Amniotic epithelial cell (primary cell): ENCODE measurements around the gene NPR3.
"Not testable (repeated sequence)": the region's sequence is repeated elsewhere in the genome, so short reads cannot be mapped to it uniquely, and the experiment has no call there.

Source experiments
- DNase-seq: peaks from one replicate; pipeline ENCODE4 v3.0.0-alpha.2; 2010; ENCODE audit warnings: low read depth

NPR3 gene

DNA sequence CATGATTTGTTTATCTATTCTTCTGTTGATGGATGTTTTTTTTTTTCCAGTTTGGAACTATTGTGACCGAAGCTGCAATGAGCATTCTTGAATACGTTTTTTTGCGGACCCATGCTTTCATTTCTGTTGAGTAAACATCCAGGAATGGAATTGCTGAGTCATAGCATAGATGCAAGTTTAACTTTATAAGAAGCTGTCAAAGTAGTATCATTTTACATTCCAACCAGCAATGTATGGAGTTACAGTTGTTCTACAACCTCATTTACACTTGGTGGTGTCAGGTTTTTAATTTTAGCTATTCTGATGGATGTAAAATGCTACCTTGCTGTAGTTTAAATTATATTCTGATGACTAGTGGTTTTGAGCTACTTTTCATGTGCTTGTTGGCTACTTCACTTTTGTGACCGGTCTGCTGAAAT lies 49.0 kb downstream of the NPR3 start:
- DNase-seq: peak; percentile 88

DNA sequence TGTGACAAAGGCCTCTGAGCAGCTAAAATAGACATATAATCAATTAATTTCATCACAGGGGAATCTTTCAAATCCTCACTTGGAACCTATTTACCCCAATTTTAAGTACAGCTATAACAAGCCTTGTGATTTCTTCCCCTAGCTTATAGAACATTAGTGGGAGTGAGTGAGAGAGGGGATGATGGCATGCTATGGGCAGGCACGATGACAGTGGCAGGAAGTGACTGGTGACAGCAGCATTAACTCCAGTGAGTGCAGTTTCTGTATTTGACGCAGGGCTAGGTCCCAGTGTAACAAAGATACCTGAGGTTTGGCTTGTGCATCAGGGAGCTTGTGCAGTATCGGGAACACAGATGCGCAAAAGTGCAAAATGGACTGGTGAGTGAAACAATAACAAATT lies 54.1 kb downstream of the NPR3 start:
- no peak for DNase-seq

- peak; percentile 98 for DNase-seq
Measured at GRCh38 chr5:32767948-32768467, 56.9 kb downstream of the NPR3 start.

GRCh38 chr5:32769711-32770110 lies 58.6 kb downstream of the NPR3 start:
- DNase-seq: no peak

DNA sequence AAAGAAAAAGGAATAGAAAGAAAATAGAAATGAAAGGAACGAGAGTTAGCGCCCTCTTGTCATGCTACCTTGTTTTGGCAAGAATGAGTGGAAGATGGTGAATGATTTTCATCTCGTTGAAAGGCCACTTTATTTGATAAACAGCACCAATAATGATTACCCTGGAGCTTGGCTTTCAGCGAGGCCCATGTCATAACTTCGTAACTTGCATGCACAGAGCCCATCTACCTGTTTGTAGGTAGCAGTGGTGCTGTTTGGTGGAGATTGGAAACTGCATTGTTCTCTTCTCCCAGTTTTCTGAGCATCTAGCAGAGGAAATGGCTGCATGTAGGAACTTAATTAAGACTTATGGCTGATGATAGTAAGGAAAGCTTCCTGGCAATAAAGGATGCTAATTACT lies 59.3 kb downstream of the NPR3 start:
- DNase-seq: no peak

DNA sequence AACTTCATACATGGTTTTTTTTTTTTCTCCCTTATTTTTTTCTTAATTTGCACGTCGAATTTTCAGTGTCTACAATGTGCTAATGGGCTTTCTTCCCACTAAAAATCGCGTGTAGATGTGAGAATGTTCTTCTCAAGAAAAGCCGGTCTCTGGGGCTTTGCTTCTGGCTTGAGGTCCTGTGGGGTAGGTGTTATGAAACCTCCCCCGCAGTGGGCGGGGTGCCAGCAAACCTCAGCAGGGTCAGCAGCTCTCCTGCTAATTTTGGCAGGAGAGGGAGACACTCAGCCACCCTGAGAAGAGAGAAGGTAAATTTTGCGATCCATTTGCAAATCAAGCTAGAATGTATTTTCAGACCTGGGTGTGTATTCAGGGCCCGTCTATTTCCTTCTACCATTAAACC lies 59.9 kb downstream of the NPR3 start:
- no peak for DNase-seq

GRCh38 chr5:32773944-32774343 lies 62.8 kb downstream of the NPR3 start:
- DNase-seq: no peak

- DNase-seq: no peak
Measured at GRCh38 chr5:32776200-32776599, 65.1 kb downstream of the NPR3 start.

GRCh38 chr5:32777222-32777621 lies 66.1 kb downstream of the NPR3 start:
- no peak for DNase-seq

- DNase-seq: peak; percentile 58
Measured at GRCh38 chr5:32777733-32778132, 66.6 kb downstream of the NPR3 start.

GRCh38 chr5:32778403-32778802 lies 67.3 kb downstream of the NPR3 start:
- no peak for DNase-seq

GRCh38 chr5:32779754-32780415 lies 68.8 kb downstream of the NPR3 start:
- peak; percentile 51 for DNase-seq

DNA sequence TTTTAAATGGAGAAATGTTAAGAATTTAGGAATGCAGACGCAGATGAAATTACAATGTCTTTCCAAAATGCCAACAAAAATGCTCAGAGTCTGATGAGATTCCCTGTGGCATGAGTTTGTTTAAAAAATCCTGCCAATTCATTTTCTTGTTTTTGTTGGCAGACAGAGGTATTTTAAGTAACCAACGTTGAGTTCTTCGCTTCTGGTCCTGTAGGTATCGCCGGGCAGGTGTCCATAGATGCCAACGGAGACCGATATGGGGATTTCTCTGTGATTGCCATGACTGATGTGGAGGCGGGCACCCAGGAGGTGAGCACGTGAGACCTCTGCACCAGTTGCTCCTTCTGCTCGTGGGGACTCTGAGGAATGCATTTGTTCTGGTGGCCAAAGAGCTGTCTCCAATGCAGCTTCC lies 69.4 kb downstream of the NPR3 start:
- DNase-seq: peak; percentile 11

DNA sequence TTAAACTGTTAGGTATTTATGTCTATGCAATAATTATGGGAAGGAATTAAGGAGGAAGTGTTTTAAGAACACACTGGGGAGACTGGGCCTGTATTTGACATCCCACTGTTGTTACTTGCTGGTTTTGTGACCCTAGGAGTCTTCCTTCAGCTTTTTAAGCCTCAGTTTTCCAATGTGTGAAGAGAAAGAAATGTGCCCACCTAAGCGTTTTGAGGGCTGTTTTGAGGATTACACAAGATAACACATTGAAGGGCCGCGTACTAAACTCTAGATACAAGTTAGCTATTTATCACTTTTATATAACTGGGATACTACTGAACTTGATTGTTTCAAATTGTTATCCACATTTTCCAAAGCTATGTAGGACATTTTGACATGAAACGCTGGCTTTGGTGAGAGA lies 72.5 kb downstream of the NPR3 start:
- no peak for DNase-seq

DNA sequence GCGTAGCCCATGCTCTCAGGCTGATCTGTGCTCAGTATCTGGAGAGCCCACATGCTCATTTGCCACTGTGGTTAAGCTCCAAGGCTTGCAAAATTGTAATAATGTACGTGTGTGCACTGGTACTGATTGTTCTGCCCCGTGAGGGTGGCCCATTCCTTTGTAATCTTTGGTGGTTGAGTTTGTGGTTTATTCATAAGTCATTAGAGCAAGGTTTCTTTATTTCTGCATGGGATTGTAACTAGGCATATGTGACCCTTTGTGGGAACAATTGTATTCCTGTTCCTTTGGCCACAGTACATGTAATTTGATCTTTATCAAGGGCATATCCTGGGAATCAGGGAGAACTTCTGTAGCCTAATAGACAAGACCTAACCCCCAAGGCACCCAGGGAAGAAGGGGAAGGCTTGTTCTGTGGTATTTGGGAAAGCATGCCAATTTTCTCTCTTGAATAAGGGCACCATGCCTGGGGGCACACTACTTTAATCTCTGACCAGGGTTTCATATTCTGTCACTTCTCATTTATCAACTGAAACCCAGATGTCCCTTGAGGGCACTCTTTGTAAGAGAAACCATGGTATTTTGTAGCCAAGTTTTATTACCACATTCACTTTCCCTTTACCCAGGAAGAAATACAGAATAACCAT lies 74.6 kb downstream of the NPR3 start:
- peak; percentile 94 for DNase-seq

DNA sequence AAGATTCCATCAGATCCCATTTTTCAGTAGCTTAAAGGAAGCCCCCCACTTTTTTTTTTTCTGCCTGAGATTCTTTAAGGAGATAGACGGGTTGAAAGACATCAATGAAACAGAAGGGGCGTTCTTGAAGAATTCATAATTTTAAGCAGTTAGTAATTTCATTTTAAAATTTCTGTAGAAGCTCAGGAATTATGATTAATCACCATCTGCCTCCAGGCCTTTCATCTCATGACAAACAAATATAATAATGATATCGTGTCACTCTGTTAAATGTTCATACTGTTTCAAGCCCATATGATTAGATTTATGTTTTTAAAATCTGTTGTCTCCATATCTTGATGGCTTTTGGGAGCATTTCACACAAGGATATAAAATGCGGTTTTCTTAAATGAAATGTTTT lies 75.2 kb downstream of the NPR3 start:
- DNase-seq: no peak

DNA sequence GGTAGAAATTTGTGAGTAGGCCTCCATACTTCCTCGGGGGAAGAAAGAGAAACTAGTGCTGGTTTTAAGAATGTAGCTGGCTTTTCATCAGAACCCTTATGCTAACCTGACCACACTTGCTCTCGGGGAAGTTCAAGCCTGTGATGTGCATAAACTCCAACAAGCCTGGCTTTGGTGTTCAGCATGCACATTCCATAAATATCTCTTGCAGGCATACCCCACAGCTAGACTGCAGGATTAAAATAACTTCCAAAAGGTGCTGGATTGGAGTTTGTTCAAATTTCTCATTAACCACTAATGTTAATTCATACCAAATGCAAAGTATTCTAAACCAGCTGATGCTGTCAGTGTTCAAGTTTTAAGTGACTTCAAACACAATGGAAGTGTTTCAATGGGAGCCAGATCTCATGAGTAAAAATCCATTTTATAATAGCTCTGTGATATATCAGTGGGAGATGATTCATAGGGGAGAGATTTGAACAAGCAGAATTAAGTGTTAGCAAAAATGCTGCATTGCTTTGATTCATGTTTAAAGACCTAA lies 79.4 kb downstream of the NPR3 start:
- peak; percentile 76 for DNase-seq

DNA sequence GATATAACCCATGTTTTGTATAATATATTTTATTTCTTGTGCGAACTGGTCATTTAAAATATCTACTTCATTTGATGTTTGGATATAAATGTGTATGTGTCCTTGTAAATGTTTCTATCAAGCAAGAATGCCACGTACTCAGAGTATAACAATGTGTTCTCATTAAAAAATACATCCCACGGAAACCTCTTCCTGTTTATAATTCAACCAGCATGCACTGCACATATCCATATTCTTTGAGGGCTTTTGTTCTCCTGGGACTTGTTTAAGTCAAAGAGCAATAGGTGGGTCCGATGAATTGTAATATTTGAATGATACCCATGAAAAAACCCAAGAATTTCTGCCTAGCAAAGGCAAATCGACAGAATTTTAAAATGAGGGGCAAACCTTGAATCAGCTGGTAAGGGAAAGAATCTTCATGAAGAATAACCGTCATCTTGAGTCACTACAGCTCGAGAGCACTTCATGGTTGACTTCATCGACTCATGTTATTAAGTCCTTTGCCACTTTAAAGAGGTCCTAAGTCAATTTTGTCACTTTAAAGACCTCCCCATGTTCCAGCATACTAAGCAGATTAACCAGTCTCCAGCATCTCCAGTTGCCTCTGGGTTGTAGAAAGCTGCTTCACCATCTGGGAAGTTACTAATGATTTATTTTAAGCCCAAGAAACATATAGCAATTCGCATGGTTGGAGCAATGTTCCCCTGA lies 80.6 kb downstream of the NPR3 start:
- DNase-seq: peak; percentile 66

GRCh38 chr5:32794086-32794485 lies 83.0 kb downstream of the NPR3 start:
- DNase-seq: peak; percentile 52

DNA sequence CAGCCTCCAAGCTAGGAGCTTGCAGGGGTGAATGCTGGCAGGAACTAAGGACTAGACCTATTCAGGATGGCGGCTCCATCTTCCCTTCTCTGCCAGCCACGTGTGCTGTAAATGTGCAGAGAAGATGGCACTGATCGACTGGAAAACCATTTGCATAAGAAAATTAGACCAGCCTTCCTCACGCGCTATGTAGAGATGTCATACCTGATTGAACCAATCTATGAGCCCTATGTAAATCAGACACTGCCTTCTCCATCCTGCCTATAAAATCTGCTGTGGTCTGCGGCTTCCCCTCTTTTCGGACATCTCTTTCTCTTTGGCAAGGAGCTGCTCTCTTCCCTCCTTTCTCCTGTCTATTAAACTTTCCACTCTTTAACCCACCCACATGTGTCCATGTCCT lies 91.6 kb downstream of the NPR3 start:
- no peak for DNase-seq

DNA sequence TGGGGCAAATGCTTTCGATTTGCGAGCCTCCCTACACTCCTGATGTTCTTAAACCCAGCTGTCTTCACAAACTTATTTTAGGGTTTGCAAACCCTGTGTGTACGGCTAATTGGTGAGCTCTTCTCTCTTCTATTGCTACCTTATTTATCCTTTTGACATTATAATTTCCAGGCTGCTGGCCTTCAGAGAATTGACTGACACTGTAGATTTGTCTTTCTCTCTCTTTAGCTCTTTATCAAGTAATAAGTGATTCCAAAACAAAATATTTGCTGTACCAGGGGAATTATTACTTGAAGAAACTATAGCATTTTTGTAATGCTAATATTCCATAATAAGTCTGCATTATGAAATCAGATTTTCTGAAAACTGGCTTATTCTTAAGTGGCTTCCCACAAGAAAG lies 92.5 kb downstream of the NPR3 start:
- no peak for DNase-seq

DNA sequence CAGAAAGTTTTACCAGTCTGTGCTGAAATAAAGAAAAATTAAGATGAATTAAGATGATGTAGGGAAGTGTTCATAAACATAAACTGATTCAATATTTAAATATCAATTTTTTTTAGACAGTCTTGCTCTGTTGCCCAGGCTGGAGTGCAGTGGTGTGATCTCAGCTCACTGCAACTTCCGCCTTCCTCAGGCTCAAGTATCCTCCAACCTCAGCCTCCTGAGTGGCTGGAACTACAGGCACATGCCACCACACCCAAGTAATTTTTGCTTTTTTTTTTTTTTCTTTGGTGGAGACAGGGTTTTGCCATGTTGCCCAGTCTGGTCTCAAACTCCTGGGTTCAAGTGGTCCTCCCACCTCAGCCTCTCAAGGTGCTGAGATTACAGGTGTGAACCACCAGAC lies 94.3 kb downstream of the NPR3 start:
- DNase-seq: not testable (repeated sequence)
